Peyer's patch (tissue), 4 donors: ENCODE data around the gene CUBN.

Source experiments
- POLR2A ChIP-seq, 2 donors: fragments of 450-650 bp; IDR thresholded peaks; one replicate each; pipeline ENCODE4 v1.5.1; 2017; ENCODE audit warnings: antibody characterized with exemption in 2 of 2, mild to moderate bottlenecking in 2 of 2, moderate library complexity in 2 of 2
- TF ChIP-seq, protein P1 (sequence below), 6 experiments: fragments of 450-650 bp in 4 of 6; fragments of 200-600 bp in 2 of 6; sonication (generic) in 1 of 6; IDR thresholded peaks; one replicate each; pipeline ENCODE4 v1.5.1; 2017 to 2019; ENCODE audit warnings: antibody characterized with exemption in 6 of 6, mild to moderate bottlenecking in 3 of 6, moderate library complexity in 1 of 6

GRCh38 chr10:17098012-17098411 lies 31.6 kb downstream of the CUBN start:
- TF ChIP-seq, protein P1, sequence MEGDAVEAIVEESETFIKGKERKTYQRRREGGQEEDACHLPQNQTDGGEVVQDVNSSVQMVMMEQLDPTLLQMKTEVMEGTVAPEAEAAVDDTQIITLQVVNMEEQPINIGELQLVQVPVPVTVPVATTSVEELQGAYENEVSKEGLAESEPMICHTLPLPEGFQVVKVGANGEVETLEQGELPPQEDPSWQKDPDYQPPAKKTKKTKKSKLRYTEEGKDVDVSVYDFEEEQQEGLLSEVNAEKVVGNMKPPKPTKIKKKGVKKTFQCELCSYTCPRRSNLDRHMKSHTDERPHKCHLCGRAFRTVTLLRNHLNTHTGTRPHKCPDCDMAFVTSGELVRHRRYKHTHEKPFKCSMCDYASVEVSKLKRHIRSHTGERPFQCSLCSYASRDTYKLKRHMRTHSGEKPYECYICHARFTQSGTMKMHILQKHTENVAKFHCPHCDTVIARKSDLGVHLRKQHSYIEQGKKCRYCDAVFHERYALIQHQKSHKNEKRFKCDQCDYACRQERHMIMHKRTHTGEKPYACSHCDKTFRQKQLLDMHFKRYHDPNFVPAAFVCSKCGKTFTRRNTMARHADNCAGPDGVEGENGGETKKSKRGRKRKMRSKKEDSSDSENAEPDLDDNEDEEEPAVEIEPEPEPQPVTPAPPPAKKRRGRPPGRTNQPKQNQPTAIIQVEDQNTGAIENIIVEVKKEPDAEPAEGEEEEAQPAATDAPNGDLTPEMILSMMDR (IDR thresholded peaks at IDR 0.05), result no peak
- TF ChIP-seq POLR2A (IDR thresholded peaks at IDR 0.05), result no peak
